Activated CD8-positive, alpha-beta memory T cell treated with anti-CD3 and anti-CD28 coated beads, Interleukin-2, amount 10 ng/mL, durations not matched to agents 7 days and 5 days (primary cell): ENCODE data around the gene SLC6A12. TPM values are rescaled to one million over a fixed set of nuclear protein-coding genes. Genes with fewer than 3 reads are reported as not detected.
"Not testable (repeated sequence)": the region's sequence is repeated elsewhere in the genome, so short reads cannot be mapped to it uniquely, and the experiment has no call there.

Experiments
- ATAC-seq: fragments of 150-1000 bp; cut with Tn5 transposase; one replicate; pipeline ENCODE4 v1.10.0; 2021; ENCODE audit warnings: moderate library complexity
- CTCF ChIA-PET: fragments of 350-600 bp; sonication (Branson Sonifier 250); formaldehyde crosslinking; loops from one replicate; lab custom pipeline; 2021; ENCODE audit warnings: antibody characterized with exemption; lab: Charles Lee
- DNase-seq: peaks from one replicate; pipeline ENCODE4 v3.0.0-alpha.2; 2020
- H3K27ac Mint-ChIP-seq: one replicate; pipeline ENCODE4 v1.8.0; 2021; ENCODE audit warnings: mild to moderate bottlenecking, mixed read lengths
- H3K27me3 Mint-ChIP-seq: one replicate; pipeline ENCODE4 v1.8.0; 2021; ENCODE audit warnings: mixed read lengths
- H3K36me3 Mint-ChIP-seq: one replicate; pipeline ENCODE4 v1.8.0; 2021; ENCODE audit warnings: mild to moderate bottlenecking, mixed read lengths
- H3K4me1 Mint-ChIP-seq: one replicate; pipeline ENCODE4 v1.8.0; 2021; ENCODE audit warnings: mixed read lengths
- H3K4me3 Mint-ChIP-seq: one replicate; pipeline ENCODE4 v1.8.0; 2021; ENCODE audit warnings: mild to moderate bottlenecking, moderate library complexity, mixed read lengths
- H3K9me3 Mint-ChIP-seq: one replicate; pipeline ENCODE4 v1.8.0; 2022; ENCODE audit warnings: low read depth, mixed read lengths
- total RNA-seq, 2 experiments: library from RNA; stranded (reverse); gene quantifications; one replicate each; pipeline ENCODE4 v1.2.3, GENCODE V29; 2021

The SLC6A12 gene
- total RNA-seq, 2 experiments from 2014 or later = 0.33 TPM; not detected in 1

GRCh38 chr12:242496-242895 is 28.5 kb upstream of the SLC6A12 start:
- CTCF ChIA-PET = interaction anchor here (0.9 kb wide), 1 partner anchor 24 kb away, joined by 3 read pairs; no protein-coding TSS in a partner anchor
- Mint-ChIP-seq H3K9me3 (peaks cover 10% of the 10 kb centered on the region), H3K36me3 (peaks cover 2% of the 10 kb centered on the region), H3K27me3 (peaks cover 2% of the 10 kb centered on the region), H3K4me3 (no peak overlapping the region), H3K4me1 (peaks cover 3% of the 10 kb centered on the region), H3K27ac (no peak overlapping the region)
- ATAC-seq = no peak
- DNase-seq = peak; percentile 30

- Mint-ChIP-seq H3K27me3 (peaks cover 2% of the 10 kb centered on the region), H3K4me1 (peaks cover 3% of the 10 kb centered on the region), H3K4me3 (no peak overlapping the region), H3K27ac (no peak overlapping the region), H3K9me3 (peaks cover 6% of the 10 kb centered on the region), H3K36me3 (no peaks in the 10 kb centered on the region)
- DNase-seq (peak; percentile 12), ATAC-seq (no peak)
- CTCF ChIA-PET = no interaction called here
Observed at GRCh38 chr12:241266-241665, 27.3 kb upstream of the SLC6A12 start.

DNA sequence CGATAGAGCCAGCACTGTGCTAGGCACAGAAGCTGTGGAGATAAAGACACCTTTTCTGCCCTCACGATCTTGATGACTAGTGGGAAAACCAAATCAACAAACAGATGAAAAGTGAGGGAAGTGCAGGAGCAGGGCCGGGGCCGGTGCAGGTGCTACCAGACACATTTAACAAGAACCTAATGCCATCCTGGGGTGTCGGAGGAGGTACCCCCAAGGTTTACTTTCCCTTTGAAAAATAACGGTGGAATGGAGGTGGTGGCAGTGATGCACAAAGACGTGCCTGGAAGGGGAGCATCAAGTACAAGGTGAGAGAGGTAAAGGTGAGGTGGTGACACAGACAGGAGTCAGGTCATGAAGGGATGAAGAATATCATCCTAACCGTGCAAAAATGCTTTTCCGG is 26.6 kb upstream of the SLC6A12 start:
- Mint-ChIP-seq H3K4me3 (no peak overlapping the region), H3K9me3 (peaks cover 10% of the 10 kb centered on the region), H3K36me3 (peaks cover 2% of the 10 kb centered on the region), H3K4me1 (peaks cover 3% of the 10 kb centered on the region), H3K27me3 (peaks cover 2% of the 10 kb centered on the region), H3K27ac (no peak overlapping the region)
- no peak for ATAC-seq
- no peak for DNase-seq
- CTCF ChIA-PET = no interaction called here

- H3K9me3 Mint-ChIP-seq = peaks cover 8% of the 10 kb centered on the region
- peaks cover 2% of the 10 kb centered on the region for H3K36me3 Mint-ChIP-seq
- H3K4me3 Mint-ChIP-seq = no peak overlapping the region
- DNase-seq (no peak), ATAC-seq (no peak)
- H3K4me1 Mint-ChIP-seq = peaks cover 3% of the 10 kb centered on the region
- CTCF ChIA-PET = no interaction called here
- no peak overlapping the region for H3K27ac Mint-ChIP-seq
- no peaks in the 10 kb centered on the region for H3K27me3 Mint-ChIP-seq
Observed at GRCh38 chr12:238736-239398, 24.9 kb upstream of the SLC6A12 start.

GRCh38 chr12:238116-238515 is 24.2 kb upstream of the SLC6A12 start:
- H3K4me3 Mint-ChIP-seq = no peak overlapping the region
- ATAC-seq (no peak), DNase-seq (no peak)
- H3K27ac Mint-ChIP-seq = no peak overlapping the region
- no peaks in the 10 kb centered on the region for H3K4me1 Mint-ChIP-seq
- CTCF ChIA-PET = no interaction called here
- H3K9me3 Mint-ChIP-seq = peaks cover 8% of the 10 kb centered on the region
- H3K27me3 Mint-ChIP-seq = no peaks in the 10 kb centered on the region
- peaks cover 2% of the 10 kb centered on the region for H3K36me3 Mint-ChIP-seq

DNA sequence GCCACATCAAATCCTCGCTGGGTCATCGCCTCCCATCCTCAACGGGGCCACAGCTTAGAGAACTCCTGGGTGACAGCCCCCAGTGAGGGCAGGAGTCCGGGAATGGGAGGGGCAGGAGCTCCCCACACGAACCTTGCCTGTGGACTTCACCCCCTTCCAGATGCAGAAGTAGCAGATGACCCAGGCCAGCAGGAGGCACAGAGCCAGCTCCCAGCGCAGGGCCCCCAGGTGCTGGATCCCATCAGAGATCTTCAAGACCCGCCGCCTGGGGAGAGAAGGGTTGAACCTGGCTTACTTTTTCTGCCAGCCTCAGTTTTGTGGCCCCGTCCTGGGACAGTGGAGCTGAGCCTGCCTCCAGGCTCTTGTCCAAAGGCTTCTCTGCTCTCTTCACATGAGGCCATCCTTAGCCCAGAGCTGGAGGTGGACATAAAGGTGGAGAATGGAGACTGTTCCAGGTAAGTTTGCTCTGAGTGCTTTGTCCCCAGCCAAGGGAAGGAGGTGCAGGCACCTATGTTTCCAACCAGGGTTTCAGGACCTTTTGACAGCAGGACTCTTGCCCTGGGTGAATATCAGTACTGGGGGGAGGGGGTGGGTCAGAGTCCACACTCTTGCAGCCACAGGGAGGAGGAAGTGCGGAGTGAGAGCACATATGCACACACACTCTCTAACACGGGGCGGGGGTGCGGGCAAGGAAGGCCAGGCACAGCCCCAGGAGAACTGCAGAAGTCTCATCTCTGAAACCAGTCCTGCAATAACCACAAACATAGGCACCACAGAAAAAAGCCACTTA is 23.3 kb upstream of the SLC6A12 start:
- no peak overlapping the region for H3K27ac Mint-ChIP-seq
- DNase-seq (no peak), ATAC-seq (no peak)
- H3K4me3 Mint-ChIP-seq = no peak overlapping the region
- no peaks in the 10 kb centered on the region for H3K27me3 Mint-ChIP-seq
- CTCF ChIA-PET = no interaction called here
- H3K4me1 Mint-ChIP-seq = no peaks in the 10 kb centered on the region
- H3K36me3 Mint-ChIP-seq = peaks cover 2% of the 10 kb centered on the region
- peaks cover 8% of the 10 kb centered on the region for H3K9me3 Mint-ChIP-seq

DNA sequence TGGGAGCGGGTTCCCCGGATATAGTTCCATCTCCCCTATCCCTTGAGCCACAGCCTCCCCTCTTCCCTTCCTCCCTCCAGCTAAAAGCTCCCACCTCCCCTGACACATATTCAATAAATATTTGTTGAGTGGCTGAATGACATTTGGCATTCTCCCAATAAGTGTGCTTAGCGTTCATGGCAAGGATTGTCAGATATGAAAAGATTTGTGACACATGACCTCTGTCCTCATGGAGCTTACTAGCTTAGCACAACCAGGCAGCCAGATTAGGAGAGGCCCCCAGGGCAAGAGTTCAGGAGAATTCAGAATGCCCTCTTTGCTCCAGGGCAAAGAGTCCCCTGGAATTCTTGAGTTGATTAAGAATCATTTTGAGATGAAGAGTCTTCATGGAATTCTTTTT is 22.5 kb upstream of the SLC6A12 start:
- no peak for DNase-seq
- H3K9me3 Mint-ChIP-seq = peaks cover 8% of the 10 kb centered on the region
- CTCF ChIA-PET = no interaction called here
- no peaks in the 10 kb centered on the region for H3K4me1 Mint-ChIP-seq
- H3K27me3 Mint-ChIP-seq = no peaks in the 10 kb centered on the region
- no peak overlapping the region for H3K27ac Mint-ChIP-seq
- H3K36me3 Mint-ChIP-seq = peaks cover 2% of the 10 kb centered on the region
- no peak overlapping the region for H3K4me3 Mint-ChIP-seq
- ATAC-seq = no peak

GRCh38 chr12:235967-236366 is 22.0 kb upstream of the SLC6A12 start:
- H3K4me3 Mint-ChIP-seq, H3K27me3 Mint-ChIP-seq, CTCF ChIA-PET, ATAC-seq, H3K9me3 Mint-ChIP-seq, H3K4me1 Mint-ChIP-seq, DNase-seq, H3K36me3 Mint-ChIP-seq, H3K27ac Mint-ChIP-seq: not testable (repeated sequence)

- H3K27me3 Mint-ChIP-seq = peaks cover 5% of the 10 kb centered on the region
- ATAC-seq = no peak
- peaks cover 8% of the 10 kb centered on the region for H3K9me3 Mint-ChIP-seq
- CTCF ChIA-PET = no interaction called here
- peaks cover 2% of the 10 kb centered on the region for H3K36me3 Mint-ChIP-seq
- DNase-seq = no peak
- no peak overlapping the region for H3K4me3 Mint-ChIP-seq
- no peaks in the 10 kb centered on the region for H3K4me1 Mint-ChIP-seq
- H3K27ac Mint-ChIP-seq = no peak overlapping the region
Observed at GRCh38 chr12:234891-235415, 21.0 kb upstream of the SLC6A12 start.

- peaks cover 7% of the 10 kb centered on the region for H3K27me3 Mint-ChIP-seq
- ATAC-seq (no peak), DNase-seq (no peak)
- H3K9me3 Mint-ChIP-seq = peaks cover 8% of the 10 kb centered on the region
- H3K36me3 Mint-ChIP-seq = peaks cover 2% of the 10 kb centered on the region
- no peaks in the 10 kb centered on the region for H3K4me1 Mint-ChIP-seq
- CTCF ChIA-PET = no interaction called here
- H3K4me3 Mint-ChIP-seq = no peak overlapping the region
- no peak overlapping the region for H3K27ac Mint-ChIP-seq
Observed at GRCh38 chr12:234019-234418, 20.1 kb upstream of the SLC6A12 start.

- no peak overlapping the region for H3K27ac Mint-ChIP-seq
- H3K4me1 Mint-ChIP-seq = no peaks in the 10 kb centered on the region
- H3K9me3 Mint-ChIP-seq = peaks cover 8% of the 10 kb centered on the region
- no peak overlapping the region for H3K4me3 Mint-ChIP-seq
- peaks cover 7% of the 10 kb centered on the region for H3K27me3 Mint-ChIP-seq
- H3K36me3 Mint-ChIP-seq = peaks cover 2% of the 10 kb centered on the region
- ATAC-seq = no peak
- CTCF ChIA-PET = no interaction called here
- no peak for DNase-seq
Observed at GRCh38 chr12:233615-233968, 19.6 kb upstream of the SLC6A12 start.

GRCh38 chr12:232731-233614 is 19.0 kb upstream of the SLC6A12 start:
- no peak for ATAC-seq
- CTCF ChIA-PET = no interaction called here

GRCh38 chr12:230925-231671 is 17.1 kb upstream of the SLC6A12 start:
- H3K4me1 Mint-ChIP-seq = no peaks in the 10 kb centered on the region
- peaks cover 2% of the 10 kb centered on the region for H3K36me3 Mint-ChIP-seq
- CTCF ChIA-PET = interaction anchor here (1.1 kb wide), 1 partner anchor 11 kb away, joined by 5 read pairs; no protein-coding TSS in a partner anchor
- H3K27ac Mint-ChIP-seq = no peak overlapping the region
- DNase-seq = no peak
- H3K27me3 Mint-ChIP-seq = peaks cover 9% of the 10 kb centered on the region
- peaks cover 5% of the 10 kb centered on the region for H3K9me3 Mint-ChIP-seq
- ATAC-seq = no peak
- no peak overlapping the region for H3K4me3 Mint-ChIP-seq

More at GRCh38 chr12:232731-233614, 19.0 kb upstream of the SLC6A12 start:
- Mint-ChIP-seq H3K4me1 (no peaks in the 10 kb centered on the region), H3K9me3 (peaks cover 8% of the 10 kb centered on the region), H3K27me3 (peaks cover 7% of the 10 kb centered on the region), H3K27ac (no peak overlapping the region), H3K4me3 (no peak overlapping the region), H3K36me3 (peaks cover 2% of the 10 kb centered on the region)
- no peak for DNase-seq
